8988T (cell line): ENCODE data around the gene ITSN1.
"Not testable (repeated sequence)": the region's sequence is repeated elsewhere in the genome, so short reads cannot be mapped to it uniquely, and the experiment has no call there.

Source experiments
- DNase-seq: peaks from one replicate; pipeline ENCODE4 v3.0.0; 2011

Gene ITSN1

GRCh38 chr21:33775100-33775828, 133.0 kb downstream of the ITSN1 start:
- DNase-seq: no peak

- DNase-seq: no peak
Observed at GRCh38 chr21:33780631-33781030, 138.3 kb downstream of the ITSN1 start.

- DNase-seq: no peak
Observed at GRCh38 chr21:33781121-33781520, 138.8 kb downstream of the ITSN1 start.

GRCh38 chr21:33783187-33783979, 141.1 kb downstream of the ITSN1 start:
- DNase-seq: no peak

- no peak for DNase-seq
Observed at GRCh38 chr21:33787431-33787830, 145.1 kb downstream of the ITSN1 start.

- not testable (repeated sequence) for DNase-seq
Observed at GRCh38 chr21:33788438-33788837, 146.1 kb downstream of the ITSN1 start.

- no peak for DNase-seq
Observed at GRCh38 chr21:33789697-33790096, 147.4 kb downstream of the ITSN1 start.

- DNase-seq: no peak
Observed at GRCh38 chr21:33791073-33791472, 148.8 kb downstream of the ITSN1 start.

GRCh38 chr21:33794596-33794995, 152.3 kb downstream of the ITSN1 start:
- no peak for DNase-seq

- no peak for DNase-seq
Observed at GRCh38 chr21:33797565-33797964, 155.3 kb downstream of the ITSN1 start.

GRCh38 chr21:33799378-33800090, 157.2 kb downstream of the ITSN1 start:
- DNase-seq: no peak

GRCh38 chr21:33800753-33801423, 158.6 kb downstream of the ITSN1 start:
- no peak for DNase-seq

GRCh38 chr21:33801424-33802405, 159.4 kb downstream of the ITSN1 start:
- DNase-seq: no peak

GRCh38 chr21:33802481-33802880, 160.2 kb downstream of the ITSN1 start:
- DNase-seq: no peak

- no peak for DNase-seq
Observed at GRCh38 chr21:33808715-33809367, 166.5 kb downstream of the ITSN1 start.

GRCh38 chr21:33810766-33811165, 168.5 kb downstream of the ITSN1 start:
- no peak for DNase-seq

- DNase-seq: no peak
Observed at GRCh38 chr21:33811167-33812010, 169.1 kb downstream of the ITSN1 start.

GRCh38 chr21:33813832-33814365, 171.6 kb downstream of the ITSN1 start:
- DNase-seq: no peak

GRCh38 chr21:33815143-33815707, 172.9 kb downstream of the ITSN1 start:
- DNase-seq: no peak

GRCh38 chr21:33816174-33816573, 173.9 kb downstream of the ITSN1 start:
- no peak for DNase-seq
